Upper lobe of left lung (tissue), 6 donors: ENCODE data around the gene AKNAD1. TPM values are rescaled to one million over a fixed set of nuclear protein-coding genes. Genes with fewer than 3 reads are reported as not detected.

Experiments used
- ATAC-seq, 2 donors: fragments of 200-7000 bp; cut with Tn5 transposase; one replicate each; pipeline ENCODE4 v1.9.1; 2022; ENCODE audit warnings: mild to moderate bottlenecking in 2 of 2, moderate library complexity in 2 of 2; ENCODE audit not compliant: low FRiP score in 2 of 2
- DNase-seq, 2 donors: peaks; one replicate each; pipeline ENCODE4 v3.0.0-alpha.2; 2019 to 2020
- H3K27ac ChIP-seq, 4 donors: fragments of 200-600 bp; sonication (generic); one replicate each; pipeline ENCODE4 v1.5.1; 2016 to 2019
- H3K27me3 ChIP-seq, 4 donors: fragments of 200-600 bp; sonication (generic); one replicate each; pipeline ENCODE4 v1.5.1; 2017 to 2019
- H3K36me3 ChIP-seq, 4 donors: fragments of 200-600 bp; sonication (generic); one replicate each; pipeline ENCODE4 v1.5.1; 2016 to 2019
- H3K4me1 ChIP-seq, 4 donors: fragments of 200-600 bp; sonication (generic); one replicate each; pipeline ENCODE4 v1.5.1; 2018 to 2019
- H3K4me3 ChIP-seq, 4 donors: fragments of 200-600 bp; sonication (generic); one replicate each; pipeline ENCODE4 v1.5.1; 2017 to 2019; ENCODE audit warnings: mild to moderate bottlenecking in 2 of 4, moderate library complexity in 1 of 4
- H3K9me3 ChIP-seq, 4 donors: fragments of 200-600 bp; sonication (generic); one replicate each; pipeline ENCODE4 v1.5.1; 2018 to 2019
- CTCF ChIP-seq, 6 experiments: fragments of 450-650 bp in 4 of 6; fragments of 200-600 bp in 2 of 6; sonication (generic) in 2 of 6; IDR thresholded peaks; one replicate each; pipeline ENCODE4 v1.5.1; 2016 to 2019; ENCODE audit warnings: antibody characterized with exemption in 6 of 6
- EP300 ChIP-seq, 4 donors: sonication (generic); formaldehyde crosslinking; IDR thresholded peaks; one replicate each; pipeline ENCODE4 v1.5.1; 2017; ENCODE audit warnings: antibody characterized with exemption in 4 of 4, control low read depth in 2 of 4
- POLR2A ChIP-seq, 4 donors: fragments of 450-650 bp; IDR thresholded peaks; one replicate each; pipeline ENCODE4 v1.5.1; 2016 to 2017; ENCODE audit warnings: antibody characterized with exemption in 4 of 4, mild to moderate bottlenecking in 2 of 4
- POLR2AphosphoS5 ChIP-seq, 2 donors: sonication (generic); formaldehyde crosslinking; IDR thresholded peaks; one replicate each; pipeline ENCODE4 v1.5.1; 2017; ENCODE audit warnings: antibody characterized with exemption in 2 of 2
- WGBS, 2 donors: methylation state at CpG; one replicate each; pipeline ENCODE4 v1.1.5; 2017 to 2018; 5-methylcytosine and 5-hydroxymethylcytosine counted together
- total RNA-seq, 6 donors: library from RNA; depleted of rRNA in 4 of 6; stranded (reverse); fragments of >200 nt in 4 of 6; gene quantifications; one replicate each; pipeline versions ENCODE4 v1.1.0 to v1.2.1, GENCODE V29; 2016 to 2021
- donor health status: DM: no; HTN: no; CAD: no; lungs with moderate emphysema.
- donor health status: DM: no; HTN: yes; CAD: no; lungs with severe emphysema.

Gene AKNAD1
- total RNA-seq, 6 donors from 2014 or later: 0.46 to 0.84 TPM; not detected in 4

GRCh38 chr1:108865316-108865910 is 8.5 kb upstream of the AKNAD1 start:
- H3K9me3 ChIP-seq: no peaks in the 10 kb centered on the region
- H3K4me3 ChIP-seq: no peak overlapping the region
- H3K27ac ChIP-seq: no peak overlapping the region
- 71 to 74% methylated on average over 4 of the region's 4 CpGs for WGBS, 2 donors
- H3K4me1 ChIP-seq: no peaks in the 10 kb centered on the region
- DNase-seq (no peak), ATAC-seq (no peak)
- no peaks in the 10 kb centered on the region for H3K27me3 ChIP-seq
- H3K36me3 ChIP-seq: no peaks in the 10 kb centered on the region
- TF ChIP-seq POLR2AphosphoS5 (IDR thresholded peaks at IDR 0.05) (no peak), POLR2A (IDR thresholded peaks at IDR 0.05) (no peak), EP300 (IDR thresholded peaks at IDR 0.05) (no peak), CTCF (IDR thresholded peaks at IDR 0.05) (no peak)

DNA sequence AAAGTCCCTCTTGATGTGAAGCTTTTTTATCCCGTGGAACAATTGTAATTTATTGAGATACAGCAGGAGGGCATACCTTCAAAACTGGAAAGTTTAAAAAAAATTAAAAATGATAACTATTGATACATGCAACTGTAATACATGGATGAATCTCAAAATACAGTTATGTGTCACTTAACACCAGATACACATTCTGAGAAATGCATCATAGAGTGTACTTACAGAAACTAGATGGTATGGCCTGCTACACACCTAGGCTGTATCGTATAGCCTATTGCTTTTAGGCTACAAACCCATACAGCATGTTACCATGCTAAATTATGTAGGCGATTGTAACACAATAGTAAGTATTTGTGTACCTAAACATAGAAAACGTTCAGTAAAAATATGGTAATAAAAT is 7.1 kb upstream of the AKNAD1 start:
- H3K4me1 ChIP-seq: no peaks in the 10 kb centered on the region
- no peak overlapping the region for H3K27ac ChIP-seq
- no peaks in the 10 kb centered on the region for H3K36me3 ChIP-seq
- no peaks in the 10 kb centered on the region for H3K9me3 ChIP-seq
- no peak overlapping the region for H3K4me3 ChIP-seq
- WGBS, 2 donors: 93 to 94% methylated on average over 4 of the region's 4 CpGs
- H3K27me3 ChIP-seq: no peaks in the 10 kb centered on the region
- no peak for TF ChIP-seq EP300 (IDR thresholded peaks at IDR 0.05)
- DNase-seq (no peak), ATAC-seq (no peak)

DNA sequence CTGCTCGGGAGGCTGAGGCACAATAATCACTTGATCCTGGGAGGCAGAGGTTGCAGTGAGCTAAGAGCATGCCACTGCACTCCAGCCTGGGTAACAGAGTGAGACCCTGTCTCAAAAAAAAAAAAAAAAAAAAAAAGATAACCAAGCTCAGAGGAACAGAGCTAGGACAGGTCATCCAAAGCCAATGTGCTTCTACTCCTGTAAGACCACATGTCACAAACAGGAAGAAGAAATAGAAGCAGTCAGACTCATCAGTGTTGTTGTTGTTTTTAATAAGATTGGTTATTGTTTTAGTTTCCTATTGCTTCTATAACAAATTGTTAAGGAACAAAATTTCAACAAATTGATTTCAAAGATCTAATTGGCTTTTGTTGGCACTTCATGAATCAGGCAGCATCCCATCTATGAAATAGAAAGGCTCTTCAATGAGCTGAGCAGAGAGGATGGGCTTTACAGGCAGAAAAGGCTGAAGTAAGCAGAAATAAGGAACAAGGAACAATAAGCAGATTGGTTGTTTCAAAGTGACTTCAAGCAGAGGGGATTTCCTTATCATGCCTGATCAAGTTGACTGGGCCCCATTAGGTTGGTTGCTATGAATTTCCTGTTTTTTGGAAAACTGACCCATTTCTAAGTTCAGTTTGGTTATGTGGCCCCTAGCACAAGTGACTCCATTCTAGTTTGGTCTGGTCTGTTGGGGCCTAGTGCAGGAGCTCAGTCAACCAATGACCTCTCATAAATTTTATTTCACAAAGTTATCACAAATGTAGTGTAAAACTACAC is 6.0 kb upstream of the AKNAD1 start:
- WGBS, 2 donors: 100% methylated on average over 1 of the region's 1 CpG
- no peak for ATAC-seq

GRCh38 chr1:108862017-108862610 is 5.2 kb upstream of the AKNAD1 start:
- ATAC-seq (no peak), DNase-seq (no peak)
- Histone ChIP-seq H3K36me3 (no peaks in the 10 kb centered on the region), H3K27ac (no peak overlapping the region), H3K9me3 (no peaks in the 10 kb centered on the region), H3K4me3 (no peak overlapping the region), H3K4me1 (no peaks in the 10 kb centered on the region), H3K27me3 (no peaks in the 10 kb centered on the region)
- 74 to 76% methylated on average over 7 of the region's 7 CpGs for WGBS, 2 donors
- TF ChIP-seq POLR2AphosphoS5 (IDR thresholded peaks at IDR 0.05) (no peak), EP300 (IDR thresholded peaks at IDR 0.05) (no peak), CTCF (IDR thresholded peaks at IDR 0.05) (no peak), POLR2A (IDR thresholded peaks at IDR 0.05) (no peak)

More for the DNA sequence above, 6.0 kb upstream of the AKNAD1 start:
- H3K9me3 ChIP-seq: no peaks in the 10 kb centered on the region
- no peaks in the 10 kb centered on the region for H3K4me1 ChIP-seq
- H3K27ac ChIP-seq: no peak overlapping the region
- no peak overlapping the region for H3K4me3 ChIP-seq
- no peaks in the 10 kb centered on the region for H3K36me3 ChIP-seq
- no peak for TF ChIP-seq POLR2AphosphoS5 (IDR thresholded peaks at IDR 0.05)
- TF ChIP-seq POLR2A (IDR thresholded peaks at IDR 0.05): no peak
- no peak for TF ChIP-seq EP300 (IDR thresholded peaks at IDR 0.05)
- TF ChIP-seq CTCF (IDR thresholded peaks at IDR 0.05): no peak
- no peaks in the 10 kb centered on the region for H3K27me3 ChIP-seq
- no peak for DNase-seq

DNA sequence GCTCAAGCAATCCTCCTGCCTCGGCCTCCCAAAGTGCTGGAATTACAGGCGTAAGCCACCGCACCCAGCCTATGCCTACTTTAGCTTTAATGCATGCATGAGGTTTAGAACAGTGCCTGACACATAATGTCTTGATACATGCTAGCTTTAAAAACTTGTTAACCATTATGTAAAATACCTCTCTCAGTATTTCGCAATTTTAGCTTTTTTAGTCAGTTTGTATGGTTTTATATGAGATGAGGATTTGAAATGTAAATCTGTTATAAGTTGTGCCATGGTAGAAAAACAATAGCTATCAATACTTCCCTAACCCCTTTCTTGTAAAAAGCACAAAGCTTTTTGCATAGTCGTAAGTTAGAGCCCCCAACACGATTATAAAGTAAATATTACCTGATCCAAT is 4.7 kb upstream of the AKNAD1 start:
- ATAC-seq (no peak), DNase-seq (no peak)
- no peak for TF ChIP-seq EP300 (IDR thresholded peaks at IDR 0.05)
- no peak for TF ChIP-seq POLR2A (IDR thresholded peaks at IDR 0.05)
- Histone ChIP-seq H3K27ac (no peak overlapping the region), H3K9me3 (no peaks in the 10 kb centered on the region), H3K27me3 (no peaks in the 10 kb centered on the region), H3K36me3 (no peaks in the 10 kb centered on the region), H3K4me1 (no peaks in the 10 kb centered on the region), H3K4me3 (no peak overlapping the region)
- WGBS, 2 donors: 85 to 89% methylated on average over 6 of the region's 6 CpGs
